Pons (tissue), 1 donor: ENCODE measurements around the gene TAOK2.

Experiments used
- DNase-seq: peaks from one replicate; pipeline ENCODE4 v3.0.0-alpha.2; 2016; ENCODE audit warnings: low spot score

The TAOK2 gene

DNA sequence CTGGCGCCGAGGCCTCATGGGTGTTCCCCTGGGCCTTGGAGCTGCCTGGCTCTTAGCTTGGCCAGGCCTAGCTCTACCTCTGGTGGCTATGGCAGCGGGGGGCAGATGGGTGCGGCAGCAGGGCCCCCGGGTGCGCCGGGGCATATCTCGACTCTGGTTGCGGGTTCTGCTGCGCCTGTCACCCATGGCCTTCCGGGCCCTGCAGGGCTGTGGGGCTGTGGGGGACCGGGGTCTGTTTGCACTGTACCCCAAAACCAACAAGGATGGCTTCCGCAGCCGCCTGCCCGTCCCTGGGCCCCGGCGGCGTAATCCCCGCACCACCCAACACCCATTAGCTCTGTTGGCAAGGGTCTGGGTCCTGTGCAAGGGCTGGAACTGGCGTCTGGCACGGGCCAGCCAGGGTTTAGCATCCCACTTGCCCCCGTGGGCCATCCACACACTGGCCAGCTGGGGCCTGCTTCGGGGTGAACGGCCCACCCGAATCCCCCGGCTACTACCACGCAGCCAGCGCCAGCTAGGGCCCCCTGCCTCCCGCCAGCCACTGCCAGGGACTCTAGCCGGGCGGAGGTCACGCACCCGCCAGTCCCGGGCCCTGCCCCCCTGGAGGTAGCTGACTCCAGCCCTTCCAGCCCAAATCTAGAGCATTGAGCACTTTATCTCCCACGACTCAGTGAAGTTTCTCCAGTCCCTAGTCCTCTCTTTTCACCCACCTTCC lies 13.9 kb downstream of the TAOK2 start:
- no peak for DNase-seq

DNA sequence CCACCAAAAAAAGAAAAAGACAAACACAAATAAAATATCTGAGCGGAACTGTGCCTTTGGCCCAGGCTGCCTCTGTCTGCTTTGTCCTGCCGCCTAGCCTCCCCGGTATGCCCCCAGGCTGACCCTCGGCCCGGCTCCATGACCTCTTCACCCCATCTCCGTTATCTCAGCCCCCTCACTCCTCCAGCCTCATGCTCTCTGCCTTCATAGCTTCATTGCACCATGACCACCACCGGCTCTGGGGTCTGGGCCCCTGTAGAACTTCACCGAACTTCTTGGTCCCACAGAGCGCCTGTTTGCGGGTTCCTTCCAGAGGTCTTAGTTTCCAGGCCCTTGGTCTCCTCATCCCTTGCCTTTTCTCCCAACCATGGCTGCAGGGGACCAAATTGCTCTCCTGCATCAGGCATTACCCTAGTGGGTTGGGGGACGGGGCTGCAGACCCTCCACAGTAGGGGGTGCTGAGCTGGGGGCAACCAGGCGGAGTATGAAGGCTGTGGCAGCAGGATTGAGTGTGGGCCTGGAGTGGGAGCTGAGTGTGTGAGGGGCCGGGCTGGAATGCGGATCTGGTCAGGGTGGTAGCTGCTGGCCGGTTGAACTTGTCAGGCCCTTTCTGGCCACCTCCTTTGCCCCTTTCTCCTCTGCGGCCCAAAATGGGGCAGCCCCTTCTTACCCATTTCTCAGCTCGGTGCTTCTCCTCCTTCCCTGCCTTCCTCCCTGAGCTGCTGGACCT lies 14.8 kb downstream of the TAOK2 start:
- no peak for DNase-seq

DNA sequence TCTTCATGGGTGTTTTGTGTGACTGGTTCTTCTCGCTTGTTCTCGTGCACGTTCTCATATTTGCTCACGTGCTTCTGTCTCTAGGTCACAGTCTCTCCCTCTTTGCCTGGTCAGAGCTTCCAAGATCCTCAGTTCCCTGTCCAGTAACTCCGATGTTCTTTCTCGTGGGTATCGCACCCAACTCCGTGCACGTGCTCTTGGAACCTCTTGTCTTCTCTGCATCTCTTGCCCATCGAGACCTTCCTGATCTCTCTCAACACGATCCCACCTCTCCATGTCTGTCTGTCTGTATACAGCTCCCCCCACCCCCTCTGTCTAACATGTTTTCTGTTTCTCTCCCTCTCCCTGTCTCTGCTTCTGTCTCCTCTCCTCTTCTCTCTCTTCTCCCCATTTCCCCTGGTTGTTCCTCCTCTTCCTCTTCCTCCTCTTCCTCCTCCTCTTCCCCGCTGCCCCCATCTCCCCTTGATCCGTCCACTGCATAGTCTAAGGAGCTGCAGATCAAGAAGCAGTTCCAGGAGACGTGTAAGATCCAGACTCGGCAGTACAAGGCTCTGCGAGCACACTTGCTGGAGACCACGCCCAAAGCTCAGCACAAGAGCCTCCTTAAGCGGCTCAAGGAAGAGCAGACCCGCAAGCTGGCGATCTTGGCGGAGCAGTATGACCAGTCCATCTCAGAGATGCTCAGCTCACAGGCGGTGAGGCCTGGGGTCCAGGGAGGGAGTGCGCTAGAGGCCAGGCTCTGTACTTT lies 15.6 kb downstream of the TAOK2 start:
- DNase-seq = no peak

DNA sequence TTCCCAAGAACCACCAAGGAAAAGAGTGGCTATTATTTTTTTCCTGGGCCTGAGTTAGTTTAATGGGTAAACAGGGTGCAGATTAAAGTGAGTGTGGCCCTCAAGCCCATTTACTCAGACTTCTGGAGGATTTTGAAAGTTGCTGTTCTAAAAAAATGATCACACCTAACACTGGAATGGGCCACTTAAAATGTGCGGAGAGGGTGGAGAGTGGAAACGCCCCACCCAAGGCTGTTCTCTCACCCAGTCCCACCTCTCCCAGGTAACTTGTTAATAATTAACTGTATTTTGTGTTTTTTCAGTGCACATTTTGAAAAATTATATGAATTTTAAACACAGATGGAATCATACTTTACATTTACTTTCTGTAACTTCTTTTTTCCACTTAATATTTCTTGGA lies 16.4 kb downstream of the TAOK2 start:
- DNase-seq = no peak

DNA sequence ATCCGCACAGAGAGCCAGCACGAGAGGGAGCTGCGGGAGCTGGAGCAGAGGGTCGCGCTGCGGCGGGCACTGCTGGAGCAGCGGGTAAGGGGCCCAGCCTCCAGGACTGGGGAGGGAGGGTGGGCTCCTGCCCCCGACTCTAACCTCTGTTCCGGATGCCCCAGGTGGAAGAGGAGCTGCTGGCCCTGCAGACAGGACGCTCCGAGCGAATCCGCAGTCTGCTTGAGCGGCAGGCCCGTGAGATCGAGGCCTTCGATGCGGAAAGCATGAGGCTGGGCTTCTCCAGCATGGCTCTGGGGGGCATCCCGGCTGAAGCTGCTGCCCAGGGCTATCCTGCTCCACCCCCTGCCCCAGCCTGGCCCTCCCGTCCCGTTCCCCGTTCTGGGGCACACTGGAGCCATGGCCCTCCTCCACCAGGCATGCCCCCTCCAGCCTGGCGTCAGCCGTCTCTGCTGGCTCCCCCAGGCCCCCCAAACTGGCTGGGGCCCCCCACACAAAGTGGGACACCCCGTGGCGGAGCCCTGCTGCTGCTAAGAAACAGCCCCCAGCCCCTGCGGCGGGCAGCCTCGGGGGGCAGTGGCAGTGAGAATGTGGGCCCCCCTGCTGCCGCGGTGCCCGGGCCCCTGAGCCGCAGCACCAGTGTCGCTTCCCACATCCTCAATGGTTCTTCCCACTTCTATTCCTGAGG lies 17.4 kb downstream of the TAOK2 start:
- no peak for DNase-seq

DNA sequence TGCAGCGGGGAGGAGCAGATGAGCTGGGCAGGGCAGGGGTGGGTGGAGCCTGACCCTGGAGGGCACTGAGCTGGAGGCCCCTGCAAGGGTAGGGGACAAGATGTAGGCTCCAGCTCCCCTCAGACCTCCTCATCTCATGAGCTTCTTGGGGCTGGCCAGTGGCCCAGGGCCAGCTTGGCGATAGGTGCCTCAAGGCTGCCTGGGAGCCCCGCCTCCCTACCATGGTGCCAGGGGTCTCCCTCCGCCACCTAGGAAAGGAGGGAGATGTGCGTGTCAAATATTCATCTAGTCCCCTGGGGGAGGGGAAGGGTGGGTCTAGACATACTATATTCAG lies 17.9 kb downstream of the TAOK2 start:
- DNase-seq = no peak

GRCh38 chr16:29992344-29992967 lies 18.8 kb downstream of the TAOK2 start:
- no peak for DNase-seq

- no peak for DNase-seq
These were observed 19.7 kb downstream of the TAOK2 start for GRCh38 chr16:29993191-29993902.

DNA sequence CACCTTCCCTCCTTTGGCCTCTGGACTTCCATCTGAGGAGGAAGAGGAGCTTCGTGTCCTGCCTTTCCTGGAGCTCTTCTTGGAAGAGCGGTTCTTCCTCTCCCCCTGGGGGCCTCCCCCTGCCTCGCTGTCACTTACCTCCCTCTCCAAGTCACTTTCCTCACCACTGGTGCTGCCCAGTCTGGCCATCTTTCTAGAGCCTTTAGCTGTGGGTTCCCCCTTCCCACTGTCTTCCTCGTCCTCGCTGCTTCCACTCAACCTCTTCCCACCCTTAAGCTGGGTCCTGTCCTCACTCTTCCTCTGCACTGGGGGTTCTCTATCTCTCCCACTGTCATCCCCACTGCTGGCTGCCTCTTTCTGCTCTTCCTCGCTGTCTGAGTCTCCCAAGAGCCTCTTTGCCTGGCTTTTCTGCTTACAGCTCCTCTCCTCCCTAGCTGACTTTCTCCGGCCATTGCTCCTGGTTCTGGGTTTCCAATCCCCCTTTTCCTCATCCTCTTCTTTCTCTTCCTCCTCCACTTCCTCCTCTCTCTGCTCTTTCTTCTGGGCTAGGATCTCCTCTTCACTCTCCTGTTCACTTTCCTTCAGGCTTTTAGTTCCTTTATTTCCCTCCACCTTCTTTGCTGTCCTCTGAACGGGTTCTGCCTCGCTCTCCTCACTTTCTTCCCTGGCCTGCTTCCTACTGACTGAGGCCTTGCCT lies 20.4 kb downstream of the TAOK2 start:
- DNase-seq = no peak

GRCh38 chr16:29994600-29995323 lies 21.1 kb downstream of the TAOK2 start:
- peak; percentile 37 for DNase-seq

GRCh38 chr16:29995324-29995910 lies 21.7 kb downstream of the TAOK2 start, which contains the start of gene HIRIP3:
Gene HIRIP3, minus strand, starts transcription at chr16:29995617. Its CDS starts 12 bp downstream, at chr16:29995605.
- DNase-seq = peak; percentile 80

GRCh38 chr16:29995911-29996765 lies 22.5 kb downstream of the TAOK2 start, which contains the start of gene INO80E:
Gene INO80E, plus strand, starts transcription at chr16:29996241. Its CDS starts 70 bp downstream, at chr16:29996311.
- peak; percentile 96 for DNase-seq

- DNase-seq = no peak
These were observed 23.1 kb downstream of the TAOK2 start for GRCh38 chr16:29996766-29997250.

GRCh38 chr16:29999605-30000004 lies 25.9 kb downstream of the TAOK2 start:
- no peak for DNase-seq

DNA sequence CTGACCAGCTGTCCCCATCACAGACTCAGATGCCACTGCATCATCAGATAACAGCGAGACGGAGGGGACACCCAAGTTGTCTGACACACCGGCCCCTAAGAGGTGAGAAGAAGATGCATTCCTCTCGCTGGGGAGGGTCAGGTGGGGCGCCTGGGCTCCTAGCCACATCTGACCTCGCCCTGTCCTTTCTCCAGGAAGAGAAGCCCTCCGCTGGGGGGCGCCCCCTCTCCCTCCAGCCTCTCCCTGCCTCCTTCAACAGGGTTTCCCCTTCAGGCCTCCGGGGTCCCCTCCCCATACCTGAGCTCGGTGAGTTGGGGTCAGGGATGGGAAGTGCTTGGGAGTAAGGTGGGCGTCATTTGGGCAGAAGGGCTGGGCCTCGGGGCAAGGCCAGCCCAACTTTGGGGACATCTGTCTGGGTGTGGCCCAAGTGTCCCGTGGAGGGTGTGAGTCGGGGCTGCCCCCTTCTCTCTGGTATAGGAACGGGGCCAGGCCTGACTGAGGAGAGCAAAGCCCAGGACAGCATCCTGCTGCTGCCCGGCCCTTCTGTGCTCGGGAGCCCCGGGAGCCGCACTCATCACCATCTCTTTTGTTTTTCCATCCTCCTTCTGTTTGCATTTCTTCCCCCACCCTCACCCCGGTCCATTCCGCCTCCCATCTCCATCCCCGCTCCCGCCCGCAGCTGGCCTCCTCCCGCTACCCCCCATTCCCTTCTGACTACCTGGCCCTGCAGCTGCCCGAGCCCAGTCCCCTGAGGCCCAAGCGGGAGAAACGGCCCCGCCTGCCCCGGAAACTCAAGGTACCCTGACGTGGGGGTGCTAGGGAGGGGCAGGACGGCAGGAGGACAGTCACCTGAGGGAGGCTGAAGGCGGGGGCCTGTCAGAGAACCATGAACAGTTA lies 27.3 kb downstream of the TAOK2 start:
- DNase-seq = no peak

DNA sequence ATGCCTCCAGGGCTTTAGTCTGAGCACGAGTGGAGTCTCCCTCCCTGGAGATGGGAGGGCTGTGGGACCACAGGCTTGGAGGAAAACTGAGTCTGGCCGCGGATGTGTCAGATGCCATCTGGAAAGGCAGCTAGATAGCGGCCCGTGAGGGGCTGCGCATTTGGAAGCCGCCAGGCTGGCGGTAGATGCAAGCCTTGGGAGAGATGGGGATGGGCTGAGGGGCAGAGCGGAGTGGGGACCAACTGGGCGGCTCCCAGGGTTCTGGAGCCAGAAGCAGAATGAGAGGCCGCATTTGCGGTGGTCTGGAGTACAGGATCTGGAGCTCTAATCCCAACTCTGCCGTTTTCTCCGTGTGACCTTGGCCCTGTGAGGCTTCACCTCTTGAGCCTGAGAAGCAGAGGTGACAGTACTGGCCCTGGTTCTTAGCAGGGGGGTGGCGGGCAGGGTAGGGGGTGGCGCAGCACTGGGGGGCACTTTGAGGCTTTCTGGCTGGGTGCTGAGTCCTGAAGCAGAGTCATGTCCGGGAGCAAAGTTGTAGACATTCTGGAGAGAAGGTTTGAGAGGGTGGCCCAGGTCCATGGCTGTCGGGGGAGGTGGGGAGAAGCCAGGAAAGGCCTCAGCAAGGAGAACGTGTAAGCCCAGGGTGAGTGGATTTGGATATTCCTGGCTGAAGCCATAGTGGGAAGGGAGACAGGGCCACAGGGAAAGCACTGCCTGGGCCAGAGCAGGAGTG lies 29.1 kb downstream of the TAOK2 start:
- DNase-seq = no peak
